ENCODE data around the gene MYOF. TPM values are rescaled to one million over a fixed set of nuclear protein-coding genes. Genes with fewer than 3 reads are reported as not detected.

Gene MYOF
- polyA plus RNA-seq, 1 of the 3 experiments (the other 2 are of a cell fraction) = 103 TPM

DNA sequence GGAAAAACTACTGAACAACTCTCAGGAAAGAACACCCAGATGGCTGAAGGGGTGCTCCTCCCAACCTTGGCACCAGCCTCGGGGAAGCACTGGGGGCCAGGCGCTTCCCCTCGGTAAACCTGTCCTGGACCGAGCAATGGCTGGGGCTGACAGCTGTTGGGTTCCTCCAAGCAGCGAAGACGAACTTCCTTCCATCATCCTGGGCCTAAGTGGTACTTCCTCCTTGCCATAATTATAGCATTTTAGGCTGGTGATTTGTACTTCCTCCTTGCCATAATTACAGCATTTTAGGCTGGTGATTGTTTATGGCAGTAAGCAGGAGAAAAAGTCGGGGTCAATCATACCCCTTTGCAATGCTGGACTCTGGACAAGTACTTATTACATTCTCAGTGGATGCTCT, 69.3 kb downstream of the MYOF start:
- no peak overlapping the region for H3K4me2 ChIP-seq
- H3K27ac ChIP-seq (ENCODE audit: low read depth in 2 of 2, low read length in 1 of 2) = no peak overlapping the region
- H3K9me3 ChIP-seq = no peaks in the 10 kb centered on the region
- ChIA-PET POLR2A (no interaction called here), CTCF (interaction anchor here (0.8 kb wide), 1 partner anchor 333 kb away, joined by 4 read pairs; no protein-coding TSS in a partner anchor)
- H3K4me3 ChIP-seq (ENCODE audit: low read depth in 2 of 2, low read length in 1 of 2) = no peak overlapping the region
- no peak for TF ChIP-seq POLR2AphosphoS5 (IDR thresholded peaks at IDR 0.05; ENCODE audit: low read depth, low read length)
- no peaks in the 10 kb centered on the region for H3K9me2 ChIP-seq
- peaks cover 14% of the 10 kb centered on the region for H3K79me2 ChIP-seq (ENCODE audit: insufficient read depth)
- peaks cover 4 to 54% of the 10 kb centered on the region in 2 experiments for H3K36me3 ChIP-seq (replicated peaks in 1 of 2; ENCODE audit: control insufficient read depth in 1 of 2, insufficient read depth in 2 of 2, low read length in 1 of 2)
- H4K20me1 ChIP-seq (ENCODE audit: insufficient read depth) = no peaks in the 10 kb centered on the region
- WGBS (ENCODE audit: low lambda C conversion rate) = 90% methylated on average over 7 of the region's 7 CpGs
- no peaks in the 10 kb centered on the region for H3K27me3 ChIP-seq (ENCODE audit: insufficient read depth)
- H3F3A ChIP-seq (replicated peaks; ENCODE audit: insufficient read depth) = no peaks in the 10 kb centered on the region
- no peak overlapping the region for H2AFZ ChIP-seq (ENCODE audit: low read depth)
- no peaks in the 10 kb centered on the region for H3K4me1 ChIP-seq (ENCODE audit: control insufficient read depth in 1 of 2, insufficient read depth in 2 of 2, low read depth in 1 of 2, low read length in 1 of 2)
- no peak overlapping the region for H3K9ac ChIP-seq
- DNase-seq = no peak

DNA sequence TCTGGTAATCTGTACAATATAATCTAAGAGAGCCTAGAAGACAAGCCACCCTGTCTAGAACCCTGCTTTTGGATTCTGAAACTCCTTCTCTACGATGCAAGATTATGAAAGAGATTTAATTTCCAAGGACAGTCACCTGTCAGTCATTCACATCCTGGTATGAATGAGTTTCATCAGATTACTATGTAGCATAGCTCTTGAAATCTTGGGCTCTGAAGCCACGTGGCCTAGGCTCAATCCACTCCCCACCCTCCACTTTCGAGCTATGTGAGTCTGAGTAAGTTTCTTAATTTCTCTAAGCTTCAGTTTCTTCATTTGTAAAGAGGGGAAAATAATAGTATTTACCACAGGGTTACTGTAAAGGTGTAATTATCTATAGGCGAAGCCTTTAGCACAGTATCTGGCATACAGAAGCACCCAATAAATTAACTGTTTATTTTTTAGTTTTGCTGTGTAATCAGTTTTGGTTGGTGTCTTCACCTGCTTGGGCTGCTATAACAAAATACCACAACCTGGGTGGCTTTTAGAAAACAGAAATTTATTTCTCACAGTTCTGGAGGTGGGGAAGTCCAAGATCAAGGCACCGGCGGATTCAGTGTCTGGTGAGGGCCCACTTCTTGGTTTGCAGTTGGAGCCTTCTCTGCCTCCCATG, 71.3 kb downstream of the MYOF start:
- POLR2A ChIA-PET = no interaction called here
- CTCF ChIA-PET = interaction anchor here (0.7 to 0.9 kb wide), 2 partner anchors 35 to 53 kb away, joined by 3 to 4 read pairs; no protein-coding TSS in a partner anchor

More for the DNA sequence above, 71.3 kb downstream of the MYOF start:
- H3K4me3 ChIP-seq (ENCODE audit: low read depth in 2 of 2, low read length in 1 of 2) = no peak overlapping the region
- no peaks in the 10 kb centered on the region for H3K9me2 ChIP-seq
- no peaks in the 10 kb centered on the region for H3K4me1 ChIP-seq (ENCODE audit: control insufficient read depth in 1 of 2, insufficient read depth in 2 of 2, low read depth in 1 of 2, low read length in 1 of 2)
- H3K36me3 ChIP-seq (replicated peaks in 1 of 2; ENCODE audit: control insufficient read depth in 1 of 2, insufficient read depth in 2 of 2, low read length in 1 of 2) = peaks cover 4 to 42% of the 10 kb centered on the region in 2 experiments
- no peaks in the 10 kb centered on the region for H4K20me1 ChIP-seq (ENCODE audit: insufficient read depth)
- TF ChIP-seq, protein P1, sequence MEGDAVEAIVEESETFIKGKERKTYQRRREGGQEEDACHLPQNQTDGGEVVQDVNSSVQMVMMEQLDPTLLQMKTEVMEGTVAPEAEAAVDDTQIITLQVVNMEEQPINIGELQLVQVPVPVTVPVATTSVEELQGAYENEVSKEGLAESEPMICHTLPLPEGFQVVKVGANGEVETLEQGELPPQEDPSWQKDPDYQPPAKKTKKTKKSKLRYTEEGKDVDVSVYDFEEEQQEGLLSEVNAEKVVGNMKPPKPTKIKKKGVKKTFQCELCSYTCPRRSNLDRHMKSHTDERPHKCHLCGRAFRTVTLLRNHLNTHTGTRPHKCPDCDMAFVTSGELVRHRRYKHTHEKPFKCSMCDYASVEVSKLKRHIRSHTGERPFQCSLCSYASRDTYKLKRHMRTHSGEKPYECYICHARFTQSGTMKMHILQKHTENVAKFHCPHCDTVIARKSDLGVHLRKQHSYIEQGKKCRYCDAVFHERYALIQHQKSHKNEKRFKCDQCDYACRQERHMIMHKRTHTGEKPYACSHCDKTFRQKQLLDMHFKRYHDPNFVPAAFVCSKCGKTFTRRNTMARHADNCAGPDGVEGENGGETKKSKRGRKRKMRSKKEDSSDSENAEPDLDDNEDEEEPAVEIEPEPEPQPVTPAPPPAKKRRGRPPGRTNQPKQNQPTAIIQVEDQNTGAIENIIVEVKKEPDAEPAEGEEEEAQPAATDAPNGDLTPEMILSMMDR (IDR thresholded peaks at IDR 0.05) = no peak
- TF ChIP-seq TEAD4 (IDR thresholded peaks at IDR 0.05; ENCODE audit: borderline replicate concordance, insufficient read depth) (no peak), MXI1 (IDR thresholded peaks at IDR 0.05; ENCODE audit: low read depth, low read length) (no peak), POLR2AphosphoS5 (IDR thresholded peaks at IDR 0.05; ENCODE audit: low read depth, low read length) (no peak), ELF1 (IDR thresholded peaks at IDR 0.05) (no peak), RXRA (IDR thresholded peaks at IDR 0.05; ENCODE audit: borderline replicate concordance, low read depth) (no peak), EZH2phosphoT487 (IDR thresholded peaks at IDR 0.05; ENCODE audit: borderline replicate concordance, low read depth) (no peak), FOXJ3 (CRISPR knock-in tag; IDR thresholded peaks at IDR 0.05) (no peak), RCOR1 (IDR thresholded peaks at IDR 0.05; ENCODE audit: low read length) (no peak), SIN3A (IDR thresholded peaks at IDR 0.05; ENCODE audit: borderline replicate concordance, low read depth, low read length) (no peak), SMC3 (IDR thresholded peaks at IDR 0.05; ENCODE audit: low read depth, low read length) (no peak), EP300 (IDR thresholded peaks at IDR 0.05; ENCODE audit: borderline replicate concordance in 1 of 2, low read depth in 1 of 2, low read length in 1 of 2) (no peak), RFX5 (IDR thresholded peaks at IDR 0.05; ENCODE audit: low read length) (no peak), GATA2 (CRISPR knock-in tag; IDR thresholded peaks at IDR 0.05) (no peak), TAF1 (IDR thresholded peaks at IDR 0.05; ENCODE audit: borderline replicate concordance, low read depth, low read length) (no peak)
- TF ChIP-seq, protein P2, sequence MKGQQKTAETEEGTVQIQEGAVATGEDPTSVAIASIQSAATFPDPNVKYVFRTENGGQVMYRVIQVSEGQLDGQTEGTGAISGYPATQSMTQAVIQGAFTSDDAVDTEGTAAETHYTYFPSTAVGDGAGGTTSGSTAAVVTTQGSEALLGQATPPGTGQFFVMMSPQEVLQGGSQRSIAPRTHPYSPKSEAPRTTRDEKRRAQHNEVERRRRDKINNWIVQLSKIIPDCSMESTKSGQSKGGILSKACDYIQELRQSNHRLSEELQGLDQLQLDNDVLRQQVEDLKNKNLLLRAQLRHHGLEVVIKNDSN (IDR thresholded peaks at IDR 0.05; ENCODE audit: borderline replicate concordance, low read depth) = no peak
- TF ChIP-seq, protein P3, sequence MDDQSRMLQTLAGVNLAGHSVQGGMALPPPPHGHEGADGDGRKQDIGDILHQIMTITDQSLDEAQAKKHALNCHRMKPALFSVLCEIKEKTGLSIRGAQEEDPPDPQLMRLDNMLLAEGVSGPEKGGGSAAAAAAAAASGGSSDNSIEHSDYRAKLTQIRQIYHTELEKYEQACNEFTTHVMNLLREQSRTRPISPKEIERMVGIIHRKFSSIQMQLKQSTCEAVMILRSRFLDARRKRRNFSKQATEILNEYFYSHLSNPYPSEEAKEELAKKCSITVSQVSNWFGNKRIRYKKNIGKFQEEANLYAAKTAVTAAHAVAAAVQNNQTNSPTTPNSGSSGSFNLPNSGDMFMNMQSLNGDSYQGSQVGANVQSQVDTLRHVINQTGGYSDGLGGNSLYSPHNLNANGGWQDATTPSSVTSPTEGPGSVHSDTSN (IDR thresholded peaks at IDR 0.05) = no peak
- TF ChIP-seq, protein P4, sequence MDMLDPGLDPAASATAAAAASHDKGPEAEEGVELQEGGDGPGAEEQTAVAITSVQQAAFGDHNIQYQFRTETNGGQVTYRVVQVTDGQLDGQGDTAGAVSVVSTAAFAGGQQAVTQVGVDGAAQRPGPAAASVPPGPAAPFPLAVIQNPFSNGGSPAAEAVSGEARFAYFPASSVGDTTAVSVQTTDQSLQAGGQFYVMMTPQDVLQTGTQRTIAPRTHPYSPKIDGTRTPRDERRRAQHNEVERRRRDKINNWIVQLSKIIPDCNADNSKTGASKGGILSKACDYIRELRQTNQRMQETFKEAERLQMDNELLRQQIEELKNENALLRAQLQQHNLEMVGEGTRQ (IDR thresholded peaks at IDR 0.05; ENCODE audit: borderline replicate concordance, low read depth, low read length) = no peak
- no peaks in the 10 kb centered on the region for H3K9me3 ChIP-seq
- H3F3A ChIP-seq (replicated peaks; ENCODE audit: insufficient read depth) = no peaks in the 10 kb centered on the region
- H3K79me2 ChIP-seq (ENCODE audit: insufficient read depth) = peaks cover 14% of the 10 kb centered on the region
- DNase-seq = no peak
- no peaks in the 10 kb centered on the region for H3K27me3 ChIP-seq (ENCODE audit: insufficient read depth)
- 82% methylated on average over 6 of the region's 6 CpGs for WGBS (ENCODE audit: low lambda C conversion rate)
- H3K9ac ChIP-seq = no peak overlapping the region
- H2AFZ ChIP-seq (ENCODE audit: low read depth) = no peak overlapping the region
- no peak overlapping the region for H3K27ac ChIP-seq (ENCODE audit: low read depth in 2 of 2, low read length in 1 of 2)
- no peak overlapping the region for H3K4me2 ChIP-seq

Measured in SK-N-SH (cell line).